Dendritic cell treated with granulocyte-macrophage colony-stimulating factor and Interleukin-4, amounts not matched to agents 40 ng/mL and 50 ng/mL, for 4 days (primary cell): ENCODE data around the gene UPF3A.

Source experiments
- H3K27ac Mint-ChIP-seq: one replicate; pipeline ENCODE4 v1.8.0; 2022; ENCODE audit warnings: mild to moderate bottlenecking, mixed read lengths
- H3K27me3 Mint-ChIP-seq: one replicate; pipeline ENCODE4 v1.8.0; 2022; ENCODE audit warnings: mild to moderate bottlenecking, mixed read lengths
- H3K36me3 Mint-ChIP-seq: one replicate; pipeline ENCODE4 v1.8.0; 2022; ENCODE audit warnings: low read depth, mixed read lengths
- H3K4me1 Mint-ChIP-seq: one replicate; pipeline ENCODE4 v1.8.0; 2022; ENCODE audit warnings: low read depth, mixed read lengths
- H3K4me3 Mint-ChIP-seq: one replicate; pipeline ENCODE4 v1.8.0; 2022; ENCODE audit warnings: mild to moderate bottlenecking, moderate library complexity, mixed read lengths
- H3K9me3 Mint-ChIP-seq: one replicate; pipeline ENCODE4 v1.8.0; 2022; ENCODE audit warnings: mixed read lengths
- intact Hi-C: fragments of 100-400 bp; cut with micrococcal nuclease; formaldehyde crosslinking; loops from one replicate; pipeline ENCODE4 v1.15.0; 2022

The UPF3A gene

DNA sequence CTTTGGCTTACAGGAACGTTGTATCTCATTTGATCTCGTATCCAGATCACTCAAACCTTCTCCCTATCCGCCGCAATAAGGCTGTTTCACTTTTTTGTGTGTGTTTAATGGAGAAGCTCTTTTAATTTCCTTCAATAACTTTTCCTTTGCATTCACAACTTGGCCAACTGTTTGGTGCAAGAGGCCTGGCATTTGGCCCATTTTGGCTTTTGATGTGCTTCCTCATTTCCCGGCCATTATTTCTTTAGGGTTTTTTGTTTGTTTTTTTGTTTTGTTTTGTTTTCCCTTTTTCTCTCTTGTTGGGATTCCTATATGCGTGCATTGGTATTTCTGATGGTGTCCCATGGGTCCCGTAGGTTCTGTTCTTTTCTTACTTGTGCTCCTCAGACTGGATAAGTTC, 6.1 kb upstream of the UPF3A start:
- H3K27ac Mint-ChIP-seq: peak overlapping the region; percentile 62
- intact Hi-C loops: no loop called here
- no peaks in the 10 kb centered on the region for H3K9me3 Mint-ChIP-seq
- peaks cover 41% of the 10 kb centered on the region for H3K4me1 Mint-ChIP-seq
- H3K36me3 Mint-ChIP-seq: peaks cover 67% of the 10 kb centered on the region
- H3K27me3 Mint-ChIP-seq: no peaks in the 10 kb centered on the region
- peak overlapping the region; percentile 35 for H3K4me3 Mint-ChIP-seq

GRCh38 chr13:114279146-114279545, 2.3 kb upstream of the UPF3A start:
- Mint-ChIP-seq H3K4me1 (peaks cover 45% of the 10 kb centered on the region), H3K4me3 (no peak overlapping the region)

DNA sequence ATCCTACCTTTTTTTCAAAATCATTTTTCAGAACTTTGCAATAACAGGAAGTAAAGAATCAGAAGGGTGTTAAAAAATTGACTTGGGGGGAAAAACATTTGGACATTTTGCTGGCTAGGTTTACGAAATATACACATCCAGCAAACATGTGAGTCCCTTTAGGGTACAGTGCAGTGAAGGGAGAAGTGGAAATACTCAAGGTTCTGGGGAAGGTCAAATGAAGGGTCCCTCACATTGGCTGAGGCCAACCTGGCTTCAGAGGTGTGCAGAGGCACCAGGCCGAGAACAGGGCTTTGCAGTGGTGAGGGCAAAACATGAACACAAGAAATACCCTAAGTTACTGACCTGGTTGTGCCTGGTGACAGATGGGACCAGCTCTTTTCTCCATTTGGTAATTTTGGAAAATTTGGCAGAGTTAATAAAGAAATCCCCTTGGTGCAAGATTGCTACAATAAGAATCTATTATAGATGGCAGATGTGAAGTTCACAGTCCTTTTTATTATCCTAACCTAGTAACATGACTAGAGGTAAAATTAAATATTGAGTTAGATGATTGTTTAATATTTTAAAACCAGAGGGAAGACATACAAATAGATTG, 1.5 kb upstream of the UPF3A start:
- H3K36me3 Mint-ChIP-seq: peaks cover 52% of the 10 kb centered on the region
- no peaks in the 10 kb centered on the region for H3K9me3 Mint-ChIP-seq
- no peak overlapping the region for H3K4me3 Mint-ChIP-seq
- no peaks in the 10 kb centered on the region for H3K27me3 Mint-ChIP-seq
- peak overlapping the region; percentile 97 for H3K27ac Mint-ChIP-seq
- intact Hi-C loops: no loop called here
- H3K4me1 Mint-ChIP-seq: peaks cover 43% of the 10 kb centered on the region

More at GRCh38 chr13:114279146-114279545, 2.3 kb upstream of the UPF3A start:
- Mint-ChIP-seq H3K27me3 (no peaks in the 10 kb centered on the region), H3K9me3 (no peaks in the 10 kb centered on the region), H3K27ac (no peak overlapping the region), H3K36me3 (peaks cover 52% of the 10 kb centered on the region)
- intact Hi-C loops: no loop called here

- H3K9me3 Mint-ChIP-seq: no peaks in the 10 kb centered on the region
- peaks cover 59% of the 10 kb centered on the region for H3K36me3 Mint-ChIP-seq
- H3K27me3 Mint-ChIP-seq: no peaks in the 10 kb centered on the region
- peak overlapping the region; percentile 97 for H3K27ac Mint-ChIP-seq
- intact Hi-C loops: no loop called here
- peaks cover 34% of the 10 kb centered on the region for H3K4me1 Mint-ChIP-seq
- H3K4me3 Mint-ChIP-seq: peak overlapping the region; percentile 93
Observed at GRCh38 chr13:114282041-114282670, 755 bp downstream of the UPF3A start.

DNA sequence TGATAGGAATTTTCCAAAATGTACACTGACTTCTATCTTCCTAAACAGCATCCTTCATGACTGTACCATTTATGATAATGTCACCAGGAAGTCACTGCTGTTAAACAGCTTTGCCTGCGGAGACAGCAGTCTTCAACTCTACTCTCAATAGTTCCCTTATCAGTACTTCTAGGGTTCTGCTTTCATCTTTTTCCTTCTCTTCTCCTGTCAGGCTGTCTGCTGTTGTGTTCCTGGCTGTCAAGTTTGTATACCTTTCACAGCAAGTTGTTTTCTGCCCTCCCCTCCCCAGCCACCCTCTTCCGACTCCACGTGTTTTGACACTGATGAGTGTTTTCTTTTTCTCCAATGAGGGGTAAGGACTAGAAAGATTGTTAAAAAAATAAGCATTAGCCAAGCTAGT, 2.2 kb downstream of the UPF3A start:
- Mint-ChIP-seq H3K9me3 (no peaks in the 10 kb centered on the region), H3K27ac (peak overlapping the region; percentile 18), H3K27me3 (no peaks in the 10 kb centered on the region), H3K36me3 (peaks cover 67% of the 10 kb centered on the region), H3K4me3 (no peak overlapping the region), H3K4me1 (peaks cover 34% of the 10 kb centered on the region)
- intact Hi-C loops: no loop called here

DNA sequence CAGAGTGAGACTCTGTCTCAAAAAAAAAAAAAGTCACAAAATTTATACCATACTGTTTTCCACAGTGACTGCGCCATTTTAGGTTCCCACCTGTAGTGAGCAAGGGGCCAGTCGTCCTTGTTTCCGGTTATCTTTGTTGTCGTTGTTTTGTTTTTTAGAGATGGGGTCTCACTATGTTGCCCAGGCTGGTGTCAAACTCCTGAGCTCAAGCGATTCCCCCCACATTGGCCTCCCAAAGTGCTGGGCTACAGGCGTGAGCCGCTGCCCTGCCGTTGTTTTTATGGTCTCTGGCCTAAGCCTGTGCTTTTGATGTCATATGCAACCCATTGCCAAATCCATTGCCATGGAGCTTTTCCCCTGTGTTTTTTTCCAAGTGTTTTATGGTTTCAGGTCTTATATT, 3.3 kb downstream of the UPF3A start:
- intact Hi-C loops: no loop called here
- Mint-ChIP-seq H3K27me3 (no peaks in the 10 kb centered on the region), H3K4me3 (no peak overlapping the region), H3K9me3 (no peaks in the 10 kb centered on the region), H3K36me3 (peaks cover 78% of the 10 kb centered on the region), H3K27ac (no peak overlapping the region), H3K4me1 (peaks cover 30% of the 10 kb centered on the region)

DNA sequence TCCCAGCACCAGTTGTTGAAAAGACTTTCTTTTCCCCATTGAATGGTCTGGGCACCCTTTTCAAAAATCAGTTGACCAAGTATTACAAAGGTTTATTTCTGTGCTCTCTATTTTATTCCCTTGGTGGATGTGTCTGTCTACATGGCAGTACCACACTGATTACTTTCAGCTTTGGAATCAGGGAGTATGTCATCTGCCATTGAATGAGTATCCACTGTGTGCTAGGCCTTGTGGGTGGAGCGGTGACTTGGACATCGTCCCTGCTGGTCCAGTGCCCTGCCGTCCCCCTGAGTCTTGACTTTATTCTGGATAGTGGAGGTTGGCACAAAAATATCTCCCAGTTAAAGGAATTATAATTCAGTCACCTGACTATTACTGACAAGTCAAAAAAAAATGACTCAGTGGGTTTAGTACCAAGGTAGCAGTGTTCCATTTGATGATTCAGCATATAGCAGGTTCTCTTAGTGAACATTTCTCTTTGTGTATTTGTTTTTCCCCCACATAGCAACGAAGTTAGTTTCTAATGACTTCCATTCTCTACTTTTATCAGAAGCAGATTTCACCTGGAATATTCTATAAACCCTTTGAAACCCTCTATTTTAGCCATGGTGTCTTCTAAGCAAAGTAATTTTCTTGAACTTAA, 3.9 kb downstream of the UPF3A start:
- Mint-ChIP-seq H3K27ac (no peak overlapping the region), H3K9me3 (no peaks in the 10 kb centered on the region), H3K4me3 (no peak overlapping the region), H3K36me3 (peaks cover 84% of the 10 kb centered on the region), H3K27me3 (no peaks in the 10 kb centered on the region), H3K4me1 (peaks cover 24% of the 10 kb centered on the region)
- intact Hi-C loops: no loop called here

DNA sequence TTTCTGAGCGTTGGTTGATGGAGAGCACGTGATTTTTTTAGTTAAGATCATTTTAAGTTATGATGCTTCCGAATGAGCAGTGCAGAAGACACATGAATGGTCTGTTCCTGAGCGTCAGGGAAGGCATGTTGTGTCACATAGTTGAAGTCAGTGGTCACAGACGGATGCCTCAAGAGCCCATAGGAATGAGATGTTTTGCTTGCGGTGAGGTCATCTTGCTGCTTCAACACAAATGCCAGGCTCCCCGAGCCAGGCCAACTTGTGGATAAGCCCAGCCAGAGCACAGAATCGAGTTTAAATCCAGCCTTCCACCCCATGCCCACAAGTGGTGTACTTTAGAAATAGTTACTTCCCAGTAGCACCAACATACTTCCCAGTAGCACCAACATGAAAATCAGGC, 5.4 kb downstream of the UPF3A start:
- Mint-ChIP-seq H3K36me3 (peaks cover 86% of the 10 kb centered on the region), H3K9me3 (no peaks in the 10 kb centered on the region), H3K27ac (no peak overlapping the region), H3K4me1 (peaks cover 18% of the 10 kb centered on the region), H3K27me3 (no peaks in the 10 kb centered on the region), H3K4me3 (no peak overlapping the region)
- intact Hi-C loops: no loop called here

GRCh38 chr13:114288157-114288591, 6.8 kb downstream of the UPF3A start:
- Mint-ChIP-seq H3K4me3 (no peak overlapping the region), H3K9me3 (no peaks in the 10 kb centered on the region), H3K4me1 (peaks cover 18% of the 10 kb centered on the region), H3K27me3 (no peaks in the 10 kb centered on the region), H3K36me3 (peaks cover 96% of the 10 kb centered on the region), H3K27ac (no peak overlapping the region)
- intact Hi-C loops: no loop called here

DNA sequence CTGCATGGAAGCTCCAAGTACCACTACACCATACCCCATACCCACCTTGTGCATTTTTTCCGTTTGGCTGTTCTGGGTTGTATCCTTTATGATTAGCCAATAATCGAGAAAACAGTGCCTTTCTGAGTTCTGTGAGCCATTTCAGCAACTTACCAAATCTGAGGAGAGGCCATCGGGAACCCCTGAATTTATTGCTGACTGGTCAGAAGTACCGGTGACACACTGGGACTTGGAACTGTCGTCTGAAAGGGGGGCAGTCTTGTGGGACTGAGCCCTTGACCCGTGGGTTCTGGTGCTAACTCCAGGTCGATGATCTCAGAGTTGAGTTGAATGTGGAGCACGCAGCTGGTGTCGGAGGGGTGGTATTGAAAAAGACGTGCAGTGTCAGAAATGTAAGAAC, 15.0 kb downstream of the UPF3A start:
- H3K4me3 Mint-ChIP-seq: no peak overlapping the region
- H3K4me1 Mint-ChIP-seq: no peaks in the 10 kb centered on the region
- H3K27ac Mint-ChIP-seq: no peak overlapping the region
- H3K9me3 Mint-ChIP-seq: no peaks in the 10 kb centered on the region
- no peaks in the 10 kb centered on the region for H3K27me3 Mint-ChIP-seq
- peaks cover 94% of the 10 kb centered on the region for H3K36me3 Mint-ChIP-seq
- intact Hi-C loops: no loop called here

DNA sequence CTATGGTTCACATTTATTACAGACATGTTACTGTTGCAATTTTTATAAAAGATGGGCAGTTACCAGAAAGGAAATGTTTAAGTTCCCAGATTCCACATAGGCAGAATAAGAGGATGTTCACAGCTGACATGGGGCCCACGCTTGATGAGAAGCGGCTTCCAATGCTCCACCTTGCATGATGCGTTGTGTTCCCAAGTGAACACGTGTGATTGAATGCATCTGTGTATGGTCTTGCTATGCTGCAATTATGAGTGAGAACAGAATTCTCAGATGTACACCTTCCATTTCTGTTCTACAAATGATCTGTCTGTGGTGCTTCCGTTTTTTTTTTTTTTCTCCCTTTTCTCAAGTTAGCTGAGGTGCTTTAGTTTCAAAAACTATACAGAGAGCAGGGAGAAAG, 15.5 kb downstream of the UPF3A start:
- peaks cover 94% of the 10 kb centered on the region for H3K36me3 Mint-ChIP-seq
- intact Hi-C loops: no loop called here
- H3K4me1 Mint-ChIP-seq: no peaks in the 10 kb centered on the region
- no peak overlapping the region for H3K4me3 Mint-ChIP-seq
- no peak overlapping the region for H3K27ac Mint-ChIP-seq
- no peaks in the 10 kb centered on the region for H3K27me3 Mint-ChIP-seq
- no peaks in the 10 kb centered on the region for H3K9me3 Mint-ChIP-seq

DNA sequence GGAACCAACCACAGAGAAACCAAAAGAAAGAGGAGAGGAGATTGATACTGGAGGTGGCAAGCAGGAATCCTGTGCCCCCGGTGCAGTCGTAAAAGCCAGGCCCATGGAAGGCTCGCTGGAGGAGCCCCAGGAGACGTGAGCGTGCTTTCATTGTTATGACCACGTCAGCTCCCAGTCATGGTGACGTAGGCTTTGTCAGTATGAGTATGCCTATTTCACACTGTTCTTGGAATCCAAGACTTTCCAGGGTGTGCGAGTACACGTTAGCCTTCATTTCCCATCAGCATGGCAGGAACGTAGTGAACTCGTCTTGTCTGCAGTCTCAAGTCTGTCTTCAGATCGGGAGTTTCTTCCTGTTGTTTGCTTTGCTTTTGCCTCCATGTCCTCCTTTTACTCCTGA, 17.5 kb downstream of the UPF3A start:
- H3K9me3 Mint-ChIP-seq: no peaks in the 10 kb centered on the region
- H3K4me1 Mint-ChIP-seq: no peaks in the 10 kb centered on the region
- peaks cover 94% of the 10 kb centered on the region for H3K36me3 Mint-ChIP-seq
- no peak overlapping the region for H3K27ac Mint-ChIP-seq
- intact Hi-C loops: no loop called here
- H3K4me3 Mint-ChIP-seq: no peak overlapping the region
- H3K27me3 Mint-ChIP-seq: no peaks in the 10 kb centered on the region

GRCh38 chr13:114299604-114300305, 18.4 kb downstream of the UPF3A start:
- Mint-ChIP-seq H3K27ac (no peak overlapping the region), H3K9me3 (no peaks in the 10 kb centered on the region)

GRCh38 chr13:114303700-114304327, 22.4 kb downstream of the UPF3A start:
- Mint-ChIP-seq H3K36me3 (peaks cover 75% of the 10 kb centered on the region), H3K4me3 (no peak overlapping the region), H3K9me3 (no peaks in the 10 kb centered on the region), H3K4me1 (no peaks in the 10 kb centered on the region), H3K27me3 (no peaks in the 10 kb centered on the region), H3K27ac (no peak overlapping the region)
- intact Hi-C loops: no loop called here

More at GRCh38 chr13:114299604-114300305, 18.4 kb downstream of the UPF3A start:
- H3K27me3 Mint-ChIP-seq: no peaks in the 10 kb centered on the region
- intact Hi-C loops: no loop called here
- no peak overlapping the region for H3K4me3 Mint-ChIP-seq
- H3K36me3 Mint-ChIP-seq: peaks cover 94% of the 10 kb centered on the region
- no peaks in the 10 kb centered on the region for H3K4me1 Mint-ChIP-seq
